ENCODE results near the gene RNF43.

The RNF43 gene

GRCh38 chr17:58396173-58396572, 21.2 kb downstream of the RNF43 start:
- Mint-ChIP-seq H3K27me3 (no peaks in the 10 kb centered on the region), H3K9me3 (ENCODE audit: low read depth) (no peaks in the 10 kb centered on the region), H3K36me3 (peaks cover 6% of the 10 kb centered on the region), H3K4me3 (no peak overlapping the region), H3K4me1 (ENCODE audit: low read depth) (no peaks in the 10 kb centered on the region), H3K27ac (no peak overlapping the region)

GRCh38 chr17:58394534-58395223, 22.7 kb downstream of the RNF43 start:
- Mint-ChIP-seq H3K27me3 (no peaks in the 10 kb centered on the region), H3K4me1 (ENCODE audit: low read depth) (peaks cover 2% of the 10 kb centered on the region), H3K27ac (no peak overlapping the region), H3K36me3 (peaks cover 6% of the 10 kb centered on the region), H3K4me3 (no peak overlapping the region), H3K9me3 (ENCODE audit: low read depth) (no peaks in the 10 kb centered on the region)

- peaks cover 6% of the 10 kb centered on the region for H3K36me3 Mint-ChIP-seq
- no peaks in the 10 kb centered on the region for H3K27me3 Mint-ChIP-seq
- H3K9me3 Mint-ChIP-seq (ENCODE audit: low read depth), result no peaks in the 10 kb centered on the region
- no peak overlapping the region for H3K27ac Mint-ChIP-seq
- peaks cover 9% of the 10 kb centered on the region for H3K4me1 Mint-ChIP-seq (ENCODE audit: low read depth)
- no peak overlapping the region for H3K4me3 Mint-ChIP-seq
Observed at GRCh38 chr17:58391302-58391984, 25.9 kb downstream of the RNF43 start.

GRCh38 chr17:58390884-58391283, 26.4 kb downstream of the RNF43 start:
- no peaks in the 10 kb centered on the region for H3K27me3 Mint-ChIP-seq
- H3K4me3 Mint-ChIP-seq, result no peak overlapping the region
- no peaks in the 10 kb centered on the region for H3K9me3 Mint-ChIP-seq (ENCODE audit: low read depth)
- no peak overlapping the region for H3K27ac Mint-ChIP-seq
- H3K36me3 Mint-ChIP-seq, result peaks cover 6% of the 10 kb centered on the region
- peaks cover 9% of the 10 kb centered on the region for H3K4me1 Mint-ChIP-seq (ENCODE audit: low read depth)

GRCh38 chr17:58388302-58389190, 28.8 kb downstream of the RNF43 start:
- Mint-ChIP-seq H3K9me3 (ENCODE audit: low read depth) (no peaks in the 10 kb centered on the region), H3K27me3 (no peaks in the 10 kb centered on the region), H3K36me3 (peaks cover 3% of the 10 kb centered on the region), H3K27ac (no peak overlapping the region), H3K4me3 (no peak overlapping the region), H3K4me1 (ENCODE audit: low read depth) (peaks cover 9% of the 10 kb centered on the region)

- Mint-ChIP-seq H3K4me3 (no peak overlapping the region), H3K9me3 (ENCODE audit: low read depth) (no peaks in the 10 kb centered on the region), H3K27ac (no peak overlapping the region), H3K4me1 (ENCODE audit: low read depth) (peaks cover 12% of the 10 kb centered on the region), H3K27me3 (no peaks in the 10 kb centered on the region), H3K36me3 (peaks cover 3% of the 10 kb centered on the region)
Observed at GRCh38 chr17:58387834-58388233, 29.5 kb downstream of the RNF43 start.

- no peak overlapping the region for H3K27ac Mint-ChIP-seq
- peaks cover 23% of the 10 kb centered on the region for H3K4me1 Mint-ChIP-seq (ENCODE audit: low read depth)
- H3K4me3 Mint-ChIP-seq, result no peak overlapping the region
- H3K9me3 Mint-ChIP-seq (ENCODE audit: low read depth), result no peaks in the 10 kb centered on the region
- H3K27me3 Mint-ChIP-seq, result no peaks in the 10 kb centered on the region
- no peaks in the 10 kb centered on the region for H3K36me3 Mint-ChIP-seq
Observed at GRCh38 chr17:58386708-58387107, 30.6 kb downstream of the RNF43 start.

GRCh38 chr17:58385359-58385899, 31.9 kb downstream of the RNF43 start:
- Mint-ChIP-seq H3K27me3 (no peaks in the 10 kb centered on the region), H3K9me3 (ENCODE audit: low read depth) (no peaks in the 10 kb centered on the region), H3K4me3 (no peak overlapping the region), H3K4me1 (ENCODE audit: low read depth) (peaks cover 26% of the 10 kb centered on the region), H3K27ac (no peak overlapping the region), H3K36me3 (peaks cover 2% of the 10 kb centered on the region)

GRCh38 chr17:58384897-58385296, 32.4 kb downstream of the RNF43 start:
- peak overlapping the region; percentile 56 for H3K27ac Mint-ChIP-seq
- H3K27me3 Mint-ChIP-seq, result no peaks in the 10 kb centered on the region
- H3K4me1 Mint-ChIP-seq (ENCODE audit: low read depth), result peaks cover 30% of the 10 kb centered on the region
- peaks cover 2% of the 10 kb centered on the region for H3K36me3 Mint-ChIP-seq
- no peaks in the 10 kb centered on the region for H3K9me3 Mint-ChIP-seq (ENCODE audit: low read depth)
- no peak overlapping the region for H3K4me3 Mint-ChIP-seq

- Mint-ChIP-seq H3K4me3 (no peak overlapping the region), H3K36me3 (peaks cover 2% of the 10 kb centered on the region), H3K27ac (no peak overlapping the region), H3K4me1 (ENCODE audit: low read depth) (peaks cover 38% of the 10 kb centered on the region), H3K9me3 (ENCODE audit: low read depth) (no peaks in the 10 kb centered on the region), H3K27me3 (no peaks in the 10 kb centered on the region)
Observed at GRCh38 chr17:58383892-58384462, 33.4 kb downstream of the RNF43 start.

GRCh38 chr17:58382872-58383242, 34.5 kb downstream of the RNF43 start:
- H3K9me3 Mint-ChIP-seq (ENCODE audit: low read depth), result no peaks in the 10 kb centered on the region
- H3K36me3 Mint-ChIP-seq, result peaks cover 2% of the 10 kb centered on the region
- peak overlapping the region; percentile 22 for H3K4me3 Mint-ChIP-seq
- H3K27me3 Mint-ChIP-seq, result no peaks in the 10 kb centered on the region
- peaks cover 41% of the 10 kb centered on the region for H3K4me1 Mint-ChIP-seq (ENCODE audit: low read depth)
- no peak overlapping the region for H3K27ac Mint-ChIP-seq

- Mint-ChIP-seq H3K36me3 (peaks cover 2% of the 10 kb centered on the region), H3K4me1 (ENCODE audit: low read depth) (peaks cover 43% of the 10 kb centered on the region), H3K4me3 (peak overlapping the region; percentile 22), H3K27ac (peak overlapping the region; percentile 6), H3K27me3 (no peaks in the 10 kb centered on the region), H3K9me3 (ENCODE audit: low read depth) (no peaks in the 10 kb centered on the region)
Observed at GRCh38 chr17:58382108-58382871, 35.0 kb downstream of the RNF43 start.

GRCh38 chr17:58381124-58382035, 36.0 kb downstream of the RNF43 start:
- Mint-ChIP-seq H3K27me3 (no peaks in the 10 kb centered on the region), H3K27ac (peak overlapping the region; percentile 6)

More at GRCh38 chr17:58381124-58382035, 36.0 kb downstream of the RNF43 start:
- H3K4me1 Mint-ChIP-seq (ENCODE audit: low read depth), result peaks cover 44% of the 10 kb centered on the region
- no peaks in the 10 kb centered on the region for H3K9me3 Mint-ChIP-seq (ENCODE audit: low read depth)
- H3K4me3 Mint-ChIP-seq, result no peak overlapping the region
- H3K36me3 Mint-ChIP-seq, result peaks cover 2% of the 10 kb centered on the region
